Endothelial cell of umbilical vein (primary cell): ENCODE data around the gene SHC1. TPM values are rescaled to one million over a fixed set of nuclear protein-coding genes. Genes with fewer than 3 reads are reported as not detected.

ENCODE experiments used
- BruUV-seq: library from RNA; stranded (reverse); fragments of 400-500 nt; replicated peaks from 2 replicates; lab custom pipeline; 2021; lab: Mats Ljungman, UMichigan
- CTCF ChIA-PET: fragments of 300-600, 350-600 bp; sonication (Branson Sonifier 250); formaldehyde crosslinking; loops from one replicate; lab custom pipeline; 2021; ENCODE audit warnings: antibody characterized with exemption, inconsistent platforms; lab: Charles Lee
- POLR2A ChIA-PET: fragments of 300-600, 350-600 bp; sonication (Branson Sonifier 250); formaldehyde crosslinking; loops from one replicate; lab custom pipeline; 2021; ENCODE audit warnings: antibody characterized with exemption, inconsistent platforms; lab: Charles Lee
- DNase-seq: peaks from one replicate; pipeline ENCODE4 v3.0.0-alpha.2; 2011; ENCODE audit warnings: low read depth, low spot score
- FAIRE-seq: peaks from 2 replicates; lab custom pipeline; 2011; peaks lifted over from hg19 to GRCh38; lab: Jason Lieb, UNC
- H2AFZ ChIP-seq: 2 replicates; pipeline ENCODE4 v1.6.0; 2012; ENCODE audit warnings: low read depth, low read length, control low read depth, inconsistent platforms
- H3K27ac ChIP-seq: 2 replicates; pipeline ENCODE4 v1.5.1; 2011; ENCODE audit warnings: low read depth, mild to moderate bottlenecking, control low read depth, low read length, moderate library complexity; ENCODE audit not compliant: insufficient read depth
- H3K27me3 ChIP-seq, 2 experiments: 2 replicates each; pipeline versions ENCODE4 v1.6.0 to v1.6.1; 2011; ENCODE audit warnings: low read length in 2 of 2, mixed read lengths in 1 of 2; ENCODE audit not compliant: control insufficient read depth in 2 of 2, insufficient read depth in 2 of 2
- H3K36me3 ChIP-seq, 2 experiments: 2 replicates in 1 of 2; 3 replicates in 1 of 2; pipeline ENCODE4 v1.5.1; 2011; ENCODE audit warnings: low read length in 2 of 2, mild to moderate bottlenecking in 1 of 2, moderate library complexity in 1 of 2; ENCODE audit not compliant: control insufficient read depth in 2 of 2, insufficient read depth in 2 of 2; ENCODE audit errors: extremely low read depth in 1 of 2
- H3K4me1 ChIP-seq: 3 replicates; pipeline ENCODE4 v1.5.1; 2011; ENCODE audit warnings: mild to moderate bottlenecking, low read length; ENCODE audit not compliant: control insufficient read depth, insufficient read depth; ENCODE audit errors: extremely low read depth
- H3K4me2 ChIP-seq: 2 replicates; pipeline ENCODE4 v1.6.1; 2011; ENCODE audit warnings: low read length, control low read depth, mixed read lengths; ENCODE audit not compliant: insufficient read depth
- H3K4me3 ChIP-seq, 3 experiments: fragments of 200-600 bp in 1 of 3; sonication (generic), shearing (Covaris generic) in 1 of 3; replicated peaks in 1 of 3; 2 replicates each; pipeline ENCODE4 v1.5.1; 2011 to 2016; ENCODE audit warnings: control low read depth in 3 of 3, low read length in 3 of 3, mild to moderate bottlenecking in 2 of 3, inconsistent platforms in 1 of 3, low read depth in 1 of 3, moderate library complexity in 1 of 3; ENCODE audit not compliant: insufficient read depth in 1 of 3
- H3K79me2 ChIP-seq: 2 replicates; pipeline ENCODE4 v1.6.0; 2012; ENCODE audit warnings: low read length, inconsistent platforms; ENCODE audit not compliant: control insufficient read depth, insufficient read depth
- H3K9ac ChIP-seq: replicated peaks from 2 replicates; pipeline ENCODE3; 2011; ENCODE audit warnings: low read length, control low read depth; ENCODE audit not compliant: insufficient read depth; ENCODE audit errors: extremely low read depth
- H3K9me1 ChIP-seq: replicated peaks from 3 replicates; pipeline ENCODE4 v1.6.0; 2011; ENCODE audit warnings: mild to moderate bottlenecking, low read length; ENCODE audit not compliant: control insufficient read depth, insufficient read depth; ENCODE audit errors: extremely low read depth
- H3K9me3 ChIP-seq: replicated peaks from 2 replicates; pipeline ENCODE4 v1.5.1; 2012; ENCODE audit warnings: low read length, inconsistent platforms; ENCODE audit not compliant: control insufficient read depth, insufficient read depth
- H4K20me1 ChIP-seq: replicated peaks from 2 replicates; pipeline ENCODE3; 2011; ENCODE audit warnings: mild to moderate bottlenecking, low read length; ENCODE audit not compliant: control insufficient read depth, insufficient read depth; ENCODE audit errors: extremely low read depth
- CTCF ChIP-seq, 2 donors: IDR thresholded peaks; 1 replicate in 1 of 2; 2 replicates in 1 of 2; pipeline ENCODE4 v1.5.1; 2011; ENCODE audit warnings: low read length in 2 of 2, mild to moderate bottlenecking in 2 of 2, moderate library complexity in 2 of 2, control low read depth in 1 of 2, inconsistent platforms in 1 of 2, low read depth in 1 of 2; ENCODE audit not compliant: insufficient read depth in 1 of 2; ENCODE audit errors: extremely low read depth in 1 of 2
- EZH2 ChIP-seq: IDR thresholded peaks from 2 replicates; pipeline ENCODE4 v1.6.1; 2012; ENCODE audit warnings: borderline replicate concordance, low read depth, mild to moderate bottlenecking, moderate library complexity, low read length, inconsistent platforms; ENCODE audit not compliant: severe bottlenecking
- FOS ChIP-seq: IDR thresholded peaks from 2 replicates; pipeline ENCODE4 v1.6.1; 2011; ENCODE audit warnings: mild to moderate bottlenecking, low read length, moderate library complexity, borderline replicate concordance; ENCODE audit not compliant: insufficient read depth
- GATA2 ChIP-seq: IDR thresholded peaks from 2 replicates; pipeline ENCODE4 v1.7.0; 2011; ENCODE audit warnings: low read depth, mild to moderate bottlenecking, moderate library complexity, mixed read lengths, low read length; ENCODE audit not compliant: insufficient read length, insufficient read depth
- JUN ChIP-seq: IDR thresholded peaks from 2 replicates; pipeline ENCODE4 v1.6.1; 2011; ENCODE audit warnings: borderline replicate concordance, low read depth; ENCODE audit not compliant: insufficient read length, insufficient read depth
- MYC ChIP-seq: IDR thresholded peaks from one replicate; pipeline ENCODE4 v1.6.1; 2011; ENCODE audit warnings: mild to moderate bottlenecking, low read depth, low read length
- POLR2A ChIP-seq: IDR thresholded peaks from 2 replicates; pipeline ENCODE4 v1.6.1; 2012; ENCODE audit warnings: low read depth, mild to moderate bottlenecking, control low read depth, low read length
- POLR2AphosphoS5 ChIP-seq: IDR thresholded peaks from 2 replicates; pipeline ENCODE4 v1.6.1; 2012; ENCODE audit warnings: low read depth, mild to moderate bottlenecking, control low read depth, low read length, moderate library complexity; ENCODE audit not compliant: insufficient read depth
- dilution Hi-C: fragments of 300-500 bp; cut with MboI; formaldehyde crosslinking; loops from one replicate; pipeline ENCODE4 v1.15.0; 2019; ENCODE audit warnings: low sequenced_read_pairs; ENCODE audit not compliant: extremely low pct_ligation_motif_present
- intact Hi-C: fragments of 100-400 bp; cut with micrococcal nuclease; formaldehyde crosslinking; loops from one replicate; pipeline ENCODE4 v1.10.0; 2022
- polyA plus RNA-seq, 4 experiments: library from polyadenylated mRNA; depleted of rRNA in 3 of 4; stranded (reverse) in 3 of 4; unstranded in 1 of 4; fragments of >200 nt; gene quantifications; 2 replicates each; pipeline versions ENCODE4 v1.2.1 to v1.2.3, GENCODE V29; 2011 to 2012; ENCODE audit warnings: missing spikeins in 1 of 4
- total RNA-seq: library from RNA; stranded (reverse); gene quantifications from 2 replicates; pipeline ENCODE4 v1.2.3, GENCODE V29; 2021
- TF ChIP-seq, protein P1 (sequence below): IDR thresholded peaks from 2 replicates; pipeline ENCODE4 v1.6.1; 2011; ENCODE audit not compliant: insufficient read depth, insufficient read length

The SHC1 gene
- total and polyA plus RNA-seq, 2 donors (not counting 3 experiments of a cell fraction or from before 2014, with no cell fraction given) = 316 to 324 TPM

- CTCF ChIA-PET = interaction anchor here (3.1 to 6.5 kb wide), 4 partner anchors 13 to 64 kb away, joined by 12 to 87 read pairs (median 47); partner anchors contain the start of genes ADAM15, CKS1B, PMVK and SHC1
- peak overlapping the region; percentile 30 for H3K9ac ChIP-seq
These were observed 30.8 kb upstream of the SHC1 start for GRCh38 chr1:155001425-155001674.

More at GRCh38 chr1:155001425-155001674, 30.8 kb upstream of the SHC1 start:
- no peaks in the 10 kb centered on the region for H3K9me1 ChIP-seq
- peak overlapping the region; percentile 87 for H3K4me2 ChIP-seq
- no peaks in the 10 kb centered on the region for H3K36me3 ChIP-seq
- peak overlapping the region; percentile 73 for H3K27ac ChIP-seq
- H3K9me3 ChIP-seq = no peaks in the 10 kb centered on the region
- H3K27me3 ChIP-seq = no peaks in the 10 kb centered on the region
- dilution Hi-C loops (no loop called here), intact Hi-C loops (loop anchor here (1.0 to 5.0 kb wide), 2 partner anchors 60 to 444 kb away; partner anchors contain the start of gene UBE2Q1)
- H4K20me1 ChIP-seq = no peaks in the 10 kb centered on the region
- H3K4me1 ChIP-seq = peaks cover 25% of the 10 kb centered on the region
- no TSS peak for BruUV-seq
- FAIRE-seq = no peak
- POLR2A ChIA-PET = interaction anchor here (1.0 kb wide), 1 partner anchor 29 kb away, joined by 3 read pairs; no protein-coding TSS in a partner anchor
- peak overlapping the region; percentile 35 for H2AFZ ChIP-seq
- H3K4me3 ChIP-seq = peak overlapping the region; percentile 57 to 94 (median 61)
- TF ChIP-seq JUN (no peak), FOS (no peak), CTCF (IDR thresholded peaks at IDR 0.05; ENCODE audit: extremely low read depth in 1 of 2, insufficient read depth in 1 of 2, low read depth in 1 of 2, low read length in 2 of 2) (no peak), POLR2A (no peak), MYC (no peak), POLR2AphosphoS5 (no peak), GATA2 (no peak), EZH2 (no peak)
- TF ChIP-seq, protein P1, sequence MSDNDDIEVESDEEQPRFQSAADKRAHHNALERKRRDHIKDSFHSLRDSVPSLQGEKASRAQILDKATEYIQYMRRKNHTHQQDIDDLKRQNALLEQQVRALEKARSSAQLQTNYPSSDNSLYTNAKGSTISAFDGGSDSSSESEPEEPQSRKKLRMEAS = no peak
- DNase-seq = peak; percentile 62
- peaks cover 13% of the 10 kb centered on the region for H3K79me2 ChIP-seq
